Measurements from ENCODE around the gene CEL. TPM values are rescaled to one million over a fixed set of nuclear protein-coding genes. Genes with fewer than 3 reads are reported as not detected.
"Not testable (repeated sequence)": the region's sequence is repeated elsewhere in the genome, so short reads cannot be mapped to it uniquely, and the experiment has no call there.

Gene CEL
- total and polyA plus RNA-seq, 4 donors = 0.66 to 6.3 (median 0.86) TPM

DNA sequence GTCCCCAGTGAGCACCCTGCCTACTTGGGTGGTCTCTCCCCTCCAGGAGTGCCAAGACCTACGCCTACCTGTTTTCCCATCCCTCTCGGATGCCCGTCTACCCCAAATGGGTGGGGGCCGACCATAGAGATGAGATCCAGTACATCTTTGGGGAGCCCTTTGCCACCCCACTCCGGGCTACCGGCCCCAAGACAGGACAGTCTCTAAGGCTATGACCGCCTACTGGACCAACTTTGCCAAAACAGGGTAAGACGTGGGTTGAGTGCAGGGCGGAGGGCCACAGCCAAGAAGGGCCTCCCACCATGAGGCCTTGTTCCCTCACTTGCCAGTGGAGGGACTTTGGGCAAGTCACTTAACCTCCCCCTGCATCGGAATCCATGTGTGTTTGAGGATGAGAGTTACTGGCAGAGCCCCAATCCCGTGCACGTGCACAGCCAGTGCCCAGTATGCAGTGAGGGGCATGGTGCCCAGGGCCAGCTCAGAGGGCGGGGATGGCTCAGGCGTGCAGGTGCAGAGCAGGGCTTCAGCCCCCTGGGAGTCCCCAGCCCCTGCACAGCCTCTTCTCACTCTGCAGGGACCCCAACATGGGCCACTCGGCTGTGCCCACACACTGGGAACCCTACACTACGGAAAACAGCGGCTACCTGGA lies 24.6 kb downstream of the CEL start:
- WGBS, 2 donors = 91 to 94% methylated on average over 16 to 17 of the region's 17 CpGs
- H3K4me1 ChIP-seq (ENCODE audit: control insufficient read depth in 5 of 5, insufficient read depth in 5 of 5, low read length in 5 of 5); ATAC-seq (ENCODE audit: insufficient read depth, low FRiP score); H3K27me3 ChIP-seq (ENCODE audit: control insufficient read depth in 3 of 3, insufficient read depth in 3 of 3, low read length in 2 of 3); H3K27ac ChIP-seq (ENCODE audit: low read depth in 1 of 2, low read length in 1 of 2); DNase-seq; H3K9me3 ChIP-seq (ENCODE audit: control insufficient read depth in 4 of 4, insufficient read depth in 3 of 4, low read length in 3 of 4); H3K4me3 ChIP-seq; H3K9ac ChIP-seq (ENCODE audit: insufficient read depth in 1 of 2, low read length in 2 of 2); H3K36me3 ChIP-seq (ENCODE audit: control insufficient read depth in 4 of 4, insufficient read depth in 4 of 4, low read length in 4 of 4): not testable (repeated sequence)

GRCh38 chr9:133086894-133087293 lies 25.1 kb downstream of the CEL start:
- TF ChIP-seq CTCF (IDR thresholded peaks at IDR 0.05; ENCODE audit: control extremely low read depth, extremely low read depth) = no peak
- Histone ChIP-seq H3K4me1 (ENCODE audit: control insufficient read depth in 5 of 5, insufficient read depth in 5 of 5, low read length in 5 of 5) (peaks cover 0 to 1% (median 0%) of the 10 kb centered on the region in 5 donors), H3K27ac (ENCODE audit: low read depth in 1 of 2, low read length in 1 of 2) (no peak overlapping the region), H3K27me3 (ENCODE audit: control insufficient read depth in 3 of 3, insufficient read depth in 3 of 3, low read length in 2 of 3) (no peaks in the 10 kb centered on the region), H3K4me3 (no peak overlapping the region), H3K9ac (ENCODE audit: insufficient read depth in 1 of 2, low read length in 2 of 2) (no peak overlapping the region), H3K36me3 (ENCODE audit: control insufficient read depth in 4 of 4, insufficient read depth in 4 of 4, low read length in 4 of 4) (no peaks in the 10 kb centered on the region), H3K9me3 (ENCODE audit: control insufficient read depth in 4 of 4, insufficient read depth in 3 of 4, low read length in 3 of 4) (no peaks in the 10 kb centered on the region)
- no peak for ATAC-seq (ENCODE audit: insufficient read depth, low FRiP score)
- 78 to 83% methylated on average over 13 to 15 of the region's 15 CpGs for WGBS, 2 donors
- no peak for DNase-seq

- Histone ChIP-seq H3K9me3 (ENCODE audit: control insufficient read depth in 4 of 4, insufficient read depth in 3 of 4, low read length in 3 of 4) (no peaks in the 10 kb centered on the region), H3K9ac (ENCODE audit: insufficient read depth in 1 of 2, low read length in 2 of 2) (no peak overlapping the region), H3K4me1 (ENCODE audit: control insufficient read depth in 5 of 5, insufficient read depth in 5 of 5, low read length in 5 of 5) (peaks cover 0 to 1% (median 0%) of the 10 kb centered on the region in 5 donors), H3K27me3 (ENCODE audit: control insufficient read depth in 3 of 3, insufficient read depth in 3 of 3, low read length in 2 of 3) (no peaks in the 10 kb centered on the region), H3K4me3 (no peak overlapping the region), H3K27ac (ENCODE audit: low read depth in 1 of 2, low read length in 1 of 2) (no peak overlapping the region), H3K36me3 (ENCODE audit: control insufficient read depth in 4 of 4, insufficient read depth in 4 of 4, low read length in 4 of 4) (no peaks in the 10 kb centered on the region)
- WGBS, 2 donors = 65 to 87% methylated on average over 7 of the region's 7 CpGs
- ATAC-seq (ENCODE audit: insufficient read depth, low FRiP score) = no peak
- no peak for TF ChIP-seq CTCF (IDR thresholded peaks at IDR 0.05; ENCODE audit: control extremely low read depth, extremely low read depth)
- DNase-seq = no peak
These were observed 25.8 kb downstream of the CEL start for GRCh38 chr9:133087429-133088145.

GRCh38 chr9:133088146-133088750 lies 26.5 kb downstream of the CEL start:
- Histone ChIP-seq H3K9me3 (ENCODE audit: control insufficient read depth in 4 of 4, insufficient read depth in 3 of 4, low read length in 3 of 4) (no peaks in the 10 kb centered on the region), H3K36me3 (ENCODE audit: control insufficient read depth in 4 of 4, insufficient read depth in 4 of 4, low read length in 4 of 4) (no peaks in the 10 kb centered on the region), H3K9ac (ENCODE audit: insufficient read depth in 1 of 2, low read length in 2 of 2) (no peak overlapping the region), H3K4me1 (ENCODE audit: control insufficient read depth in 5 of 5, insufficient read depth in 5 of 5, low read length in 5 of 5) (peaks cover 0 to 1% (median 0%) of the 10 kb centered on the region in 5 donors), H3K27me3 (ENCODE audit: control insufficient read depth in 3 of 3, insufficient read depth in 3 of 3, low read length in 2 of 3) (no peaks in the 10 kb centered on the region), H3K27ac (ENCODE audit: low read depth in 1 of 2, low read length in 1 of 2) (no peak overlapping the region), H3K4me3 (no peak overlapping the region)
- DNase-seq = no peak
- TF ChIP-seq CTCF (IDR thresholded peaks at IDR 0.05; ENCODE audit: control extremely low read depth, extremely low read depth) = no peak
- WGBS, 2 donors = 93 to 95% methylated on average over 10 of the region's 10 CpGs
- no peak for ATAC-seq (ENCODE audit: insufficient read depth, low FRiP score)

All from lung (tissue), 12 donors.